ENCODE results near the gene IGSF9. TPM values are rescaled to one million over a fixed set of nuclear protein-coding genes. Genes with fewer than 3 reads are reported as not detected.

The IGSF9 gene
- total and polyA plus RNA-seq, 2 of the 13 experiments (the other 11 are each of a cell fraction or from before 2014, with no cell fraction given): 0.03 TPM; not detected in 1

DNA sequence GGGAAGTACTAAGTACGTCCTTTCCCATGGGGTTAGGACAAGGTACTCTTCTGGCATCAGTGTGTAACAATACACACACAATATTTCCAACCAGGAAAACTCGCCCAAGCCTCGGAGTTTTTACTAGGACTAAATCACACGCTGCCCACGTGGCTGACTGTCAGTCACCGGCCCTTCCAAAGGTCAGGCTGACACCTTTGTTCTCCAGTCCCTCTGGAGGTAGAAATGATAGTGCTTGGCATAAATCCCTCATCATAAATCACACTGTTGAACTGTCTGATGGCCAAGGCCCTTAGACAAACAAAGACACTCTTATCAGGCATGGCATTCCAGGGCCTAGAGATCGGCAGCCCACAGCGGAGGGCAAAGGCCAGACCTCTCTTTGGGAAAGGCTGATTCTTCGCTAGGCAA, 25.5 kb upstream of the IGSF9 start (continued):
- TF ChIP-seq ZNF766 (CRISPR knock-in tag; IDR thresholded peaks at IDR 0.05; ENCODE audit: borderline replicate concordance): no peak
- TF ChIP-seq REPIN1 (CRISPR knock-in tag; IDR thresholded peaks at IDR 0.05; ENCODE audit: borderline replicate concordance, low read depth): peak; percentile 59; the same call in 1 of the 2 replicates
- peak; percentile 66; the same call in 1 of the 2 replicates for TF ChIP-seq MIER2 (CRISPR knock-in tag; IDR thresholded peaks at IDR 0.05)
- TF ChIP-seq, protein P1, sequence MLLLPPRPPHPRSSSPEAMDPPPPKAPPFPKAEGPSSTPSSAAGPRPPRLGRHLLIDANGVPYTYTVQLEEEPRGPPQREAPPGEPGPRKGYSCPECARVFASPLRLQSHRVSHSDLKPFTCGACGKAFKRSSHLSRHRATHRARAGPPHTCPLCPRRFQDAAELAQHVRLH (CRISPR knock-in tag; IDR thresholded peaks at IDR 0.05; ENCODE audit: borderline replicate concordance, low read depth): 0 out of 2 replicates have a peak, but pooled peaks have one; percentile 38
- TF ChIP-seq PRPF4 (IDR thresholded peaks at IDR 0.05; ENCODE audit: low read depth, low read length, poor library complexity, severe bottlenecking): no peak
- peak; percentile 37; the same call in 1 of the 2 replicates for TF ChIP-seq NR2C2 (CRISPR knock-in tag; IDR thresholded peaks at IDR 0.05; ENCODE audit: borderline replicate concordance)
- TF ChIP-seq, protein P2, sequence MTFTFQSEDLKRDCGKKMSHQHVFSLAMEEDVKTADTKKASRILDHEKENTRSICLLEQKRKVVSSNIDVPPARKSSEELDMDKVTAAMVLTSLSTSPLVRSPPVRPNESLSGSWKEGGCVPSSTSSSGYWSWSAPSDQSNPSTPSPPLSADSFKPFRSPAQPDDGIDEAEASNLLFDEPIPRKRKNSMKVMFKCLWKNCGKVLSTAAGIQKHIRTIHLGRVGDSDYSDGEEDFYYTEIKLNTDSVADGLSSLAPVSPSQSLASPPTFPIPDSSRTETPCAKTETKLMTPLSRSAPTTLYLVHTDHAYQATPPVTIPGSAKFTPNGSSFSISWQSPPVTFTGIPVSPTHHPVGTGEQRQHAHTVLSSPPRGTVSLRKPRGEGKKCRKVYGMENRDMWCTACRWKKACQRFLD (CRISPR knock-in tag; IDR thresholded peaks at IDR 0.05; ENCODE audit: borderline replicate concordance): no peak
- TF ChIP-seq MTF1 (CRISPR knock-in tag; IDR thresholded peaks at IDR 0.05): no peak
- TF ChIP-seq, protein P3, sequence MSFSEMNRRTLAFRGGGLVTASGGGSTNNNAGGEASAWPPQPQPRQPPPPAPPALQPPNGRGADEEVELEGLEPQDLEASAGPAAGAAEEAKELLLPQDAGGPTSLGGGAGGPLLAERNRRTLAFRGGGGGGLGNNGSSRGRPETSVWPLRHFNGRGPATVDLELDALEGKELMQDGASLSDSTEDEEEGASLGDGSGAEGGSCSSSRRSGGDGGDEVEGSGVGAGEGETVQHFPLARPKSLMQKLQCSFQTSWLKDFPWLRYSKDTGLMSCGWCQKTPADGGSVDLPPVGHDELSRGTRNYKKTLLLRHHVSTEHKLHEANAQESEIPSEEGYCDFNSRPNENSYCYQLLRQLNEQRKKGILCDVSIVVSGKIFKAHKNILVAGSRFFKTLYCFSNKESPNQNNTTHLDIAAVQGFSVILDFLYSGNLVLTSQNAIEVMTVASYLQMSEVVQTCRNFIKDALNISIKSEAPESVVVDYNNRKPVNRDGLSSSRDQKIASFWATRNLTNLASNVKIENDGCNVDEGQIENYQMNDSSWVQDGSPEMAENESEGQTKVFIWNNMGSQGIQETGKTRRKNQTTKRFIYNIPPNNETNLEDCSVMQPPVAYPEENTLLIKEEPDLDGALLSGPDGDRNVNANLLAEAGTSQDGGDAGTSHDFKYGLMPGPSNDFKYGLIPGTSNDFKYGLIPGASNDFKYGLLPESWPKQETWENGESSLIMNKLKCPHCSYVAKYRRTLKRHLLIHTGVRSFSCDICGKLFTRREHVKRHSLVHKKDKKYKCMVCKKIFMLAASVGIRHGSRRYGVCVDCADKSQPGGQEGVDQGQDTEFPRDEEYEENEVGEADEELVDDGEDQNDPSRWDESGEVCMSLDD (CRISPR knock-in tag; IDR thresholded peaks at IDR 0.05; ENCODE audit: borderline replicate concordance): no peak
- peak; percentile 20; the same call in 1 of the 2 replicates for TF ChIP-seq POGZ (CRISPR knock-in tag; IDR thresholded peaks at IDR 0.05)
- no peak for TF ChIP-seq ZC3H4 (CRISPR knock-in tag; IDR thresholded peaks at IDR 0.05; ENCODE audit: borderline replicate concordance)
- TF ChIP-seq ZNF615 (CRISPR knock-in tag; IDR thresholded peaks at IDR 0.05; ENCODE audit: borderline replicate concordance): no peak
- TF ChIP-seq GABPA (IDR thresholded peaks at IDR 0.05; ENCODE audit: low read depth, low read length): no peak
- no peak for TF ChIP-seq GABPA (CRISPR knock-in tag; IDR thresholded peaks at IDR 0.05; ENCODE audit: low read depth)
- TF ChIP-seq, protein P4, sequence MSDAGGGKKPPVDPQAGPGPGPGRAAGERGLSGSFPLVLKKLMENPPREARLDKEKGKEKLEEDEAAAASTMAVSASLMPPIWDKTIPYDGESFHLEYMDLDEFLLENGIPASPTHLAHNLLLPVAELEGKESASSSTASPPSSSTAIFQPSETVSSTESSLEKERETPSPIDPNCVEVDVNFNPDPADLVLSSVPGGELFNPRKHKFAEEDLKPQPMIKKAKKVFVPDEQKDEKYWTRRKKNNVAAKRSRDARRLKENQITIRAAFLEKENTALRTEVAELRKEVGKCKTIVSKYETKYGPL (CRISPR knock-in tag; IDR thresholded peaks at IDR 0.05): no peak
- TF ChIP-seq, protein P5, sequence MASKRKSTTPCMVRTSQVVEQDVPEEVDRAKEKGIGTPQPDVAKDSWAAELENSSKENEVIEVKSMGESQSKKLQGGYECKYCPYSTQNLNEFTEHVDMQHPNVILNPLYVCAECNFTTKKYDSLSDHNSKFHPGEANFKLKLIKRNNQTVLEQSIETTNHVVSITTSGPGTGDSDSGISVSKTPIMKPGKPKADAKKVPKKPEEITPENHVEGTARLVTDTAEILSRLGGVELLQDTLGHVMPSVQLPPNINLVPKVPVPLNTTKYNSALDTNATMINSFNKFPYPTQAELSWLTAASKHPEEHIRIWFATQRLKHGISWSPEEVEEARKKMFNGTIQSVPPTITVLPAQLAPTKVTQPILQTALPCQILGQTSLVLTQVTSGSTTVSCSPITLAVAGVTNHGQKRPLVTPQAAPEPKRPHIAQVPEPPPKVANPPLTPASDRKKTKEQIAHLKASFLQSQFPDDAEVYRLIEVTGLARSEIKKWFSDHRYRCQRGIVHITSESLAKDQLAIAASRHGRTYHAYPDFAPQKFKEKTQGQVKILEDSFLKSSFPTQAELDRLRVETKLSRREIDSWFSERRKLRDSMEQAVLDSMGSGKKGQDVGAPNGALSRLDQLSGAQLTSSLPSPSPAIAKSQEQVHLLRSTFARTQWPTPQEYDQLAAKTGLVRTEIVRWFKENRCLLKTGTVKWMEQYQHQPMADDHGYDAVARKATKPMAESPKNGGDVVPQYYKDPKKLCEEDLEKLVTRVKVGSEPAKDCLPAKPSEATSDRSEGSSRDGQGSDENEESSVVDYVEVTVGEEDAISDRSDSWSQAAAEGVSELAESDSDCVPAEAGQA (IDR thresholded peaks at IDR 0.05; ENCODE audit: low read depth): no peak
- TF ChIP-seq, protein P5 (CRISPR knock-in tag; IDR thresholded peaks at IDR 0.05; ENCODE audit: borderline replicate concordance): no peak
- no peak for TF ChIP-seq ZNF83 (CRISPR knock-in tag; IDR thresholded peaks at IDR 0.05; ENCODE audit: borderline replicate concordance)
- TF ChIP-seq ZNF816 (CRISPR knock-in tag; IDR thresholded peaks at IDR 0.05; ENCODE audit: borderline replicate concordance): no peak
